SK-N-MC (cell line): Measurements from ENCODE around the gene ZNFX1.

Experiments
- EZH2 ChIP-seq: fragments of 200-600 bp; sonication (generic); IDR thresholded peaks from one replicate; pipeline ENCODE4 v1.6.1; 2017; ENCODE audit warnings: antibody characterized with exemption
- FOXP2 ChIP-seq: optimal IDR thresholded peaks from 2 replicates; pipeline ENCODE3; 2011; ENCODE audit warnings: mild to moderate bottlenecking, moderate library complexity; ENCODE audit not compliant: insufficient read depth; ENCODE audit errors: extremely low read length, control extremely low read depth
- POLR2AphosphoS5 ChIP-seq: IDR thresholded peaks from 2 replicates; pipeline ENCODE4 v1.6.1; 2012; ENCODE audit warnings: mild to moderate bottlenecking, low read depth, low read length, borderline replicate concordance

- no peak for TF ChIP-seq EZH2
- TF ChIP-seq FOXP2 = no peak
- TF ChIP-seq POLR2AphosphoS5 = no peak; the same call in 1 of the 2 replicates
Measured at GRCh38 chr20:49281913-49282467, 4.1 kb upstream of the ZNFX1 start.
